ENCODE results near the gene TMOD3.
"Not testable (repeated sequence)": the region's sequence is repeated elsewhere in the genome, so short reads cannot be mapped to it uniquely, and the experiment has no call there.

Gene TMOD3

DNA sequence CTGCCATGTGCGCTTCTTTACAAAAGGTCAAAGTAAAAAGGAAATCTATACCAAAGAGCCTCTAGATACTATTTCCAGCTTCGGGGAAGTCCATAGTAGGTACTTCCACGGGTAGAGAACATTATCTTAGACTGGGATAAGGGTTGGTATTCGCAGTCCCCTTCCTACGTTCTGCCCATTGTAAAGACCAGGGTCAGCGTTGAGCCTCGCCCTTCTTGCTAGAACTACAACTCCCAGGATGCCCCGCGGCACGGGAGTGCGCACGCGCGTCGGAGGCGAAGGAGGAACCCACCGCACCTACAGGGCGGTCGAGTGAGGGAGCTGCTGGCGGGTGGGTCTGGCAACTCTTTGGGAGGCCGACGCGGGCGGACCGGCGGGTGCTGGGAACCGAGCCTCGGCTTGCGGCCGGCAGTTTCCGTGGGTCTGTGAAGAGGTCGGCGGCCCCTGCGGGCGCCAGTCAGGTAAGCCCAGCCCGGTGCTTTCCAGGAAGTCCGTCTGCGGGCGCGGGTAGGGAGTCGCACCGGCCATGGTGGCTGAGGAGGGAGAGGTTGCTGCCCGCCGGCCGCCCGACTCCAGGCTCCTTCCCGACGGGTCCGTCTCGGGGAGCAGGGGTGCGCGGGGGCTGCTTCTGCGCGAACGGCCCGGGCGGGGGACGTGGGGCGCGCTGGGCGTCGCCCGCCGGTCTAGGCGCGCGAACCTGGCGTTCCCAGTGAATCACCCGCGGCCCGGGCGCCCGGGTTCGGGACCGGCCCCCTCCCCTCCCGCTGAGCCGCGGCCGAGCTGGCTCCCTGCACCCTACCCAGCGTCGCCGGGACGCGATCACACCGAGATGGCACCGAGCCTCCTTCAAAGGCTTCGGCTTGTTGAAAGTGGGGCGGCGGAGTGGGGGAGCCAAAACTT lies at the start of gene TMOD3:
TSS of gene TMOD3 (plus strand) at position 278 of the 900 bp plus-strand sequence. CDS start 33,232 bp downstream, outside the sequence.
- peak within 1 kb of the TSS; percentile 91 for H3K4me3 ChIP-seq (ENCODE audit: control insufficient read depth, low read depth, low read length)
- DNase-seq (ENCODE audit: low read depth) = peak; percentile 79
- TF ChIP-seq, protein P1, sequence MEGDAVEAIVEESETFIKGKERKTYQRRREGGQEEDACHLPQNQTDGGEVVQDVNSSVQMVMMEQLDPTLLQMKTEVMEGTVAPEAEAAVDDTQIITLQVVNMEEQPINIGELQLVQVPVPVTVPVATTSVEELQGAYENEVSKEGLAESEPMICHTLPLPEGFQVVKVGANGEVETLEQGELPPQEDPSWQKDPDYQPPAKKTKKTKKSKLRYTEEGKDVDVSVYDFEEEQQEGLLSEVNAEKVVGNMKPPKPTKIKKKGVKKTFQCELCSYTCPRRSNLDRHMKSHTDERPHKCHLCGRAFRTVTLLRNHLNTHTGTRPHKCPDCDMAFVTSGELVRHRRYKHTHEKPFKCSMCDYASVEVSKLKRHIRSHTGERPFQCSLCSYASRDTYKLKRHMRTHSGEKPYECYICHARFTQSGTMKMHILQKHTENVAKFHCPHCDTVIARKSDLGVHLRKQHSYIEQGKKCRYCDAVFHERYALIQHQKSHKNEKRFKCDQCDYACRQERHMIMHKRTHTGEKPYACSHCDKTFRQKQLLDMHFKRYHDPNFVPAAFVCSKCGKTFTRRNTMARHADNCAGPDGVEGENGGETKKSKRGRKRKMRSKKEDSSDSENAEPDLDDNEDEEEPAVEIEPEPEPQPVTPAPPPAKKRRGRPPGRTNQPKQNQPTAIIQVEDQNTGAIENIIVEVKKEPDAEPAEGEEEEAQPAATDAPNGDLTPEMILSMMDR (conservative IDR thresholded peaks at IDR 0.05; ENCODE audit: control insufficient read depth, insufficient read depth, low read depth, low read length) = no peak

DNA sequence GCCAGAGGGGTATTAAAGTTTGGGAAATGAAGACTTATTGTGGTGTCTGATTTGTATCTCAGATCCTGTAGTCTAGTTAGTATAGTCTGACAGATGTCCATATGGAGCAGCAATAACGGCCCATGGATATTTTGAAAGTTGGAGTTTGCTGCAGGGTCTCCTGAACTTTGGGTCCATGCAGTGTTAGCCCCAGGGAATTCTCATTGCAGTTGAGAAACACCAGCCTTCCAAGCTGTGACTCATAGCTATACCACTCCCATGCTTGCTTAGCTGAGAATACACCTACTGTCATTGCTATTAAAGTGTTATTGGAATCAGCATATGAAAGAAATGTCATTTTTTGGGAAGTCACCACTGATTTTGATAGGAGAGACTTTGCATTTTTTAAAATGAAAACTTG lies 48.8 kb upstream of the TMOD3 start:
- DNase-seq (ENCODE audit: low read depth) = peak; percentile 45
- TF ChIP-seq, protein P1 (conservative IDR thresholded peaks at IDR 0.05; ENCODE audit: control insufficient read depth, insufficient read depth, low read depth, low read length) = no peak
- H3K4me3 ChIP-seq (ENCODE audit: control insufficient read depth, low read depth, low read length) = no peak overlapping the region

DNA sequence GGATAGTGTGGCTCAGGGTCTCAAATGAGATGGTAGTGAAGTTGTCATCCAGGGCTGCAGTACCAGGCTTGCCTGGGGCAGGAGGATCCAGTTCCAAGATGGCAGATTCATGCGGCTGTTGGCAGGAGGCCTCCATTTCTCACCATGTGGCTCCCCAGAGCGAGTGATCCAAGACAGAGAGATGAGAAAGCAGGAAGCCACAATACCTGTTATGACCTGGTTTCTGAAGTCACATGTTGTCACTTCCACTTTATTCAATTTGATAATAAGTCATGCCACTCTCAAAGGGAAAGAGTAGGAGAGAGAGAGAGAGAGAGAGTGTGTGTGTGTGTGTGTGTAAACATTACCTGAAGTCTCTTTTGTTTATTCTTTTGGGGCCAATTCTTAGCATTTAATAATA lies 47.9 kb upstream of the TMOD3 start:
- DNase-seq (ENCODE audit: low read depth) = no peak
- TF ChIP-seq, protein P1 (conservative IDR thresholded peaks at IDR 0.05; ENCODE audit: control insufficient read depth, insufficient read depth, low read depth, low read length) = no peak
- no peak overlapping the region for H3K4me3 ChIP-seq (ENCODE audit: control insufficient read depth, low read depth, low read length)

GRCh38 chr15:51782357-51782896 lies 47.0 kb upstream of the TMOD3 start:
- peak; percentile 30 for DNase-seq (ENCODE audit: low read depth)

DNA sequence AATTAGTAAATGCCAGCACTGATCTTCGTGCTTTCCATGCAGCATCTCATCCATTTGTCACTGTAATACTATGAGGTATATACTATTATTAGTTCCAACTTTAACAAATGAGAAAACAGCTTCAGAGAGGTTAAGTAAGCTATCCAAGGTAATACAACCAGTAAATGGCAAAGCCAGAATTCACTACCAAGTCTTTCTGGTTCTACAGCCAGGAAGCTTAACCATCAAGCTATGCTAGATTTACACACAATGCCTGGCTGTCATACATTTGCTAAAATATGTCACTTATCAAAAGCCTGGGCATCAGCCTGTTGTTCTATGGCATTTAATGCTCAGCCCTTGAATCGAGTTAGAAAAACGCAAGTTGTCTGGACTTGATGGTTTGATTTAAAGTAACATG lies 45.5 kb upstream of the TMOD3 start:
- no peak overlapping the region for H3K4me3 ChIP-seq (ENCODE audit: control insufficient read depth, low read depth, low read length)
- no peak for DNase-seq (ENCODE audit: low read depth)
- TF ChIP-seq, protein P1 (conservative IDR thresholded peaks at IDR 0.05; ENCODE audit: control insufficient read depth, insufficient read depth, low read depth, low read length) = no peak

More at GRCh38 chr15:51782357-51782896, 47.0 kb upstream of the TMOD3 start:
- TF ChIP-seq, protein P1 (conservative IDR thresholded peaks at IDR 0.05; ENCODE audit: control insufficient read depth, insufficient read depth, low read depth, low read length) = peak; percentile 48
- H3K4me3 ChIP-seq (ENCODE audit: control insufficient read depth, low read depth, low read length) = no peak overlapping the region

- H3K4me3 ChIP-seq (ENCODE audit: control insufficient read depth, low read depth, low read length); DNase-seq (ENCODE audit: low read depth): not testable (repeated sequence)
Observed at GRCh38 chr15:51787130-51787529, 42.3 kb upstream of the TMOD3 start.

DNA sequence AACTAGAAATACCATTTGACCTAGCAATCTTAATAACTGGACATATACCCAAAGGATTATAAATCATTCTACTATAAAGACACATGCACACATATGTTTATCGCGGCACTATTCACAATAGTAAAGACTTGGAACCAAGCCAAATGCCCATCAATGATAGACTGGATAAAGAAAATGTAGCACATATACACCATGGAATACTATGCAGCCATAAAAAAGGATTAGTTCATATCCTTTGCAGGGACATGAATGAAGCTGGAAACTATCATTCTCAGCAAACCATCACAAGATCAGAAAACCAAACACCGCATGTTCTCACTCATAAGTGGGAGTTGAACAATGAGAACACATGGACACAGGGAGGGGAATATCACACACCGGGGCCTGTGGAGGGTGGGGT lies 37.0 kb upstream of the TMOD3 start:
- DNase-seq (ENCODE audit: low read depth) = not testable (repeated sequence)

More for the DNA sequence above, 37.0 kb upstream of the TMOD3 start:
- H3K4me3 ChIP-seq (ENCODE audit: control insufficient read depth, low read depth, low read length) = not testable (repeated sequence)

Data from fibroblast of mammary gland (primary cell).